Activated CD4-positive, alpha-beta T cell treated with anti-CD3 and anti-CD28 coated beads, Interleukin-2, amount 50 U/mL, for 16 hours (primary cell): ENCODE measurements around the gene PCMT1.
"Not testable (repeated sequence)": the region's sequence is repeated elsewhere in the genome, so short reads cannot be mapped to it uniquely, and the experiment has no call there.

Experiments
- DNase-seq: peaks from one replicate; pipeline ENCODE4 v3.0.0-alpha.2; 2020

The PCMT1 gene

DNA sequence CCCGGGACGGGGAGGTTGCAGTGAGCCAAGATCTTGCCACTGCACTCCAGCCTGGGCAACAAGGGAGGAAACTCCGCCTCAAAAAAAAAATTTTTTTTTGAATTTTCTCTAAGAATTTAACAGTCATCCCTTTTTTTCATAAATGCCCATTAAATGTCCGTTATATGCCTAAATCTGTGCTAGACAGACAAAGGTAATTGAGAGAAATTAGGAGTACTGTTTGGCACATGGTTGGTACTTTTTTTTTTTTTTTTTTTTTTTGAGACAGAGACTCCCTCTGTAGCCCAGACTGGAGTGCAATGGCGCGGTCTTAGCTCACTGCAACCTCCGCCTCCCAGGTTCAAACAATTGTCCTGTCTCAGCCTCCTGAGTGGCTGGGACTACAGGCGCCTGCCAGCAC, 1.7 kb downstream of the PCMT1 start:
- DNase-seq = no peak

DNA sequence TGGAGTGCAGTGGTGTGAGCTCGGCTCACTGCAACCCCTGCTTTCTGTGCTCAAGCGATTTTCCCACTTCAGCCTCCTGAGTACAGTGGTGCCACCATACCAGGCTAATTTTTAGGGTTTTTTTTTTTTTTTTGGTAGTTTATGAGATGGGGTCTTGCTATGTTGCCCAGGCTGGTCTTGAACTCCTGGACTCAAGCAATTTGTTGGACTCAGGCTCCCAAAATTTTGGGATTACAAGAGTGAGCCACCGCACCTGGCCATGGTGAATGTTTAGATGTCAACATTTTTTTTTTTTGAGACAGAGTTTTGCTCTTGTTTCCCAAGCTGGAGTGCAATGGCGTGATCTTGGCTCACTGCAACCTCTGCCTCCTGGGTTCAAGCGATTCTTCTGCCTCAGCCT, 2.4 kb downstream of the PCMT1 start:
- not testable (repeated sequence) for DNase-seq

DNA sequence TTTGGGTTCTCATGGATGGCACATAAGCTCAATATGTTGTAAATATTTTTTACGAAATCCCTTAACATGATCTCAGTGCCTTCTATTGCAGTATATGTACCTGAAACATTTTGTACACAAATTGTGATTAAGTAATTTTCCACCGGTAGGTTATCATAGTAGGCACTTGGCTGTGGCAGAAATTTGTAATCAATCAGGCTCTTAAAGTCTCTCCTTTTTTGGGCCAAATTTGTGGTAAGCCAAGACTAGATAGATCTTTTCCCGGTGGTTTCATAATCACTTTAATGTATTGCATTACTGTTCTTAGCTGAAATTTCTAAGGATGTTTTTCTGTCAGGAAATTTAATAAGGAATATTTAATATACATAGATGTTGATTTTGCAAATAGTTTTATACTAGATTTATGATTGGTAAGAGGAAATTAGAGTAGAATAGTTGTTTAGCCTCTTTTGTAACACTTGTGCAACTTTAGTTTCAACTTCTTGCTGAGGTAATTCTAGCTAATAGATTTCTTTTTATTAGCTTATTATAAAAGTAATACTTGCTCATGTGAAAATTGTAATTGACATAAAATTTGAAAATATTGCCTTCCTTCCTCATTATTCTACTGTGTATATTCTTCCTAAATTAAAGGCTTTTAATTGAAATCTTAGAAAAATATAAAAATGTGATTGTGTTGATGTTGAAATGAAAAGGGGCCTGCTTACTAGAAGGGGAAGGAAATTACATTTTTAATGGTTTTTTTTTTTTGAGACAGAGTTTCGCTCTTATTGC, 3.2 kb downstream of the PCMT1 start:
- DNase-seq = no peak

DNA sequence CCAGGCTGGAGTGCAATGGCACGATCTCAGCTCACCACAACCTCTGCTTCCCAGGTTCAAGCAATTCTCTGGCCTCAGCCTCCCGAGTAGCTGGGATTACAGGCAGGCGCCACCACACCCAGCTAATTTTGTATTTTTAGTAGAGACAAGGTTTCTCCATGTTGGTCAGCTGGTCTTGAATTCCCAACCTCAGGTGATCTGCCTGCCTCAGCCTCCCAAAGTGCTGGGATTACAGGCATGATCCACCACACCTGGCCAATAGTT, 3.8 kb downstream of the PCMT1 start:
- DNase-seq = not testable (repeated sequence)

DNA sequence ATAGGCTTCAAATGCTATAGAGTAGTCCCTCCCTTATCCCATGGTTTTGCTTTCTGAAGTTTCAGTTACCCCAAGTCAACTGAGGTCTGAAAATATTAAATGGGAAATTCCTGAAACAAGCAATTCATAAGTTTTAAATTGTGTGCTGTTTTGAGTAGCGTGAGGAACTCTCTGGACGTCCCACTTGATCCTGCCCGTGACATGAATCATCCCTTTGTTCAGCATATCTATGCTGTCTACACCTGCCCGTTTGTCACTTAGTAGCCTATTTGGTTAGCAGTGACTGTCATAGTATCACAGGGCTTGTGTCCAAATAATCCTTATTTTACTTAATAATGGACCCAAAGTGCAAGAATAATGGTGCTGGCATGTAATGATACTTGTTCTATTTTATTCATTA, 5.0 kb downstream of the PCMT1 start:
- DNase-seq = no peak

DNA sequence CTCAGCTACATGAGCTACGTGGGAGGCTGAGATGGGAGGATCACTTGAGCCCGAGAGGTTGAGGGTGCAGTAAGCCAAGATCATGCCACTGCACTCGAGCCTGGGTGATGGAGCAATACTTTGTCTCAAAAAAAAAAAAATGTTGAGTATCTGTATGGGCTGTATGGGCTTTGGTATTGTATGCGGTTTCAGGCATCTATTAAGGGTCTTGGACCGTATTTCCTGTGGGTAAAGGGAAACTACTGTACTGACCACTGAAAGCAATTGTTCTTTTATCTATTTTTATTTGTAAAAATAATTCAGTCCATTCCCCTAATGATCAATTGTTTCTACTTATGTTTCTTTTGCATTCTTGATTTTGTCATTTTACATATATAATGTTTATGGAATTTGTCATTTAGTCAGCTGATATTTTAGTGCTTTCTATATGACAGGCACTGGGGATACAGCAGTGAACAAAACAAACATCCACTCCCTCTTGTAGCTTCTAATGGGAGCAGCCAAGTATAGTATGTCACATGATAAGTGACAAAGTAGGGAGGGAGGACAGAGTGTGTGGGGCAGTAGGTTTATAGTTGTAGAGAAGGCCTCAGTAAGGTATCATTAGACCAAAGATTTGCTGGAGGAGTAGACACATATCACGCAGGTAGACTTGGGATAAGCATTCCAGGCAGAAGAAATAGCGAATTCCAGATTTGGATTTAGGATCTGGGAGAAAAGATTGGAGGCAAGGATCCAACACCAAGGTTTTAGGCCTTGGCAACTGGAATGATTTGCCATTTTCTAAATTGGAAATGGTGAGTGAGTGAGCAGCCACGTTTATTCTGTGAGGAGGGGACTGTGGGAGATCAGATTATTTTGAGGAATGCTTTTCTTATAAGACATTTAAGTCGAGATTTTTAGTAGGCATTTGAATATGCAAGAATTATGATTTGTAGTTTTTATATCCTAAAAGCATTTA, 6.0 kb downstream of the PCMT1 start:
- no peak for DNase-seq

DNA sequence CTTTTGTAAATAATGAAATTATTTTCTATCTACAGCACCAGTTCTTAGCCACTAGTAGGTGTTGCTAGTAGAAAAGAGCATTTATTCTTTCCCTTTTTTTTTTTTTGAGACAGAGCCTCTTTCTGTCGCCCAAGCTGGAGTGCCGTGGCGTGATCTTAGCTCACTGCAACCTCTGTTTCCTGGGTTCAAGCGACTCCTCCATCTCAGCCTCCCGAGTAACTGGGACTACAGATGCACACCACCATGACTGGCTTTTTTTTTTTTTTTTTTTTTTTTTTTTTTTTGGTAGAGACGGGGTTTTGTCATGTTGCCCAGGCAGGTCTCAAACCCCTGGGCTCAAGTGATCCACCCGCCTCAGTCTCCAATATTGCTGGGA, 6.7 kb downstream of the PCMT1 start:
- DNase-seq = no peak

DNA sequence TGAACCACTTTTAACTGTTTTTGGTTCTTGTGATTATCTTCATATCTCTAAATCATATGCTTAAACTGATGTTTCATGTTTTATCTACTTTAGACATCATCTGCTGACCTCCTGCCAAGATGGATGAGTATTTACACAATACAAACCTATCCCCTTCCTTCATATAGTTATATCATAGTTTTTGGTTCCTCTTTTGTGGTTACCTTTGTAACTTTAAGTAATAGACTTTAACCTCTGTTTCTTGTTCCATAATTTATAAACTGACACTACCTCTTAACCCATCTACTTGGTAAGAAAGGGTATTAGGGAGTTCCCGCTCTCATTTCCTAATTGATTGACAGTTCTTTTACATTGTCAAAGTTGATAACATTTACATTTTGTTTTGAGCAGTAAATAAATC, 11.9 kb downstream of the PCMT1 start:
- no peak for DNase-seq

DNA sequence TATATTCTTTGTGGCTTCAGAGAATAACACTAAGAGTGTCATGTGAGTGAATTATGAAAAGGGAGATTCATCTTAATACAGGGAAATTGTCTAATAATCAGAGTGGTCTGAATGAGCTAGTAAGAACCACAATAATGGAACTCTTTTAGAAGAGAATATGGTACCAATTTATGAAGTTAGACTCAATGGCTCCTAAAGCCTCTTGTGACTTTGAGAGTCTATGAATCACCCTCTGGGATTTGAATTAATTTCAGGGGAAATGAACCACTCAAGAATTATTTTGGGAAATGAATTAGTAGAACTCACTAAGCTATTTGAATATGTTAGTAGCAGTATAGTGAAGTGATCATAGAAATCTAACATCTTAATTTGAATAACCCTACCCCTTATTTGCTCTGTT, 14.3 kb downstream of the PCMT1 start:
- DNase-seq = no peak

DNA sequence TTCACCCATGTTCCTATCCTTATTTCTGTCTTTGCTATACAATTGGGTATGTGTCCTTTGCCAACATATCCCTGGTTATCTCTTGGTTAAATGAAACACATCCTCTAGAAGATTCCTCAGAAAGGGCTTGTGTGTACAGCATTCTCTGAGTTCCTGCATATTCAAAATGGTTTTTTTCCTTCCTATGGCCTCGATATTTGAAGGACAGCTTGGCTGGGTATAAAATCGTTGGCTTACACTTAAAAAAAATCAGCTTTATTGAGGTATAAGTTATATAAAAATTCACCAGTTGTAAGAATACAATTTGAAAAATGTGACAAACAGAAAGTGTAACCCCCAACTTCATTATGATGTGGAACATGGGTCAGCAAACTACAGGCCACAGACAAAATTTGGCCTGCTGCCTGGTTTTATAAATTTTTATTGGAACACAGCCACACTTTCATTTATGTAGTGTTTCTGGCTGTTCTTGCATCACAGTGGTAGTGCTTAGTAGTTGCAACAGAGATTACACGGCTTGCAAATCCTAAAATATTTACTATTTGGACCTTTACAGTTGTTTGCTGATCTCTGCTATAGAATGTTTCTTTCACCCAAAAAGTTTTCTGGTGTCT, 16.7 kb downstream of the PCMT1 start:
- no peak for DNase-seq

DNA sequence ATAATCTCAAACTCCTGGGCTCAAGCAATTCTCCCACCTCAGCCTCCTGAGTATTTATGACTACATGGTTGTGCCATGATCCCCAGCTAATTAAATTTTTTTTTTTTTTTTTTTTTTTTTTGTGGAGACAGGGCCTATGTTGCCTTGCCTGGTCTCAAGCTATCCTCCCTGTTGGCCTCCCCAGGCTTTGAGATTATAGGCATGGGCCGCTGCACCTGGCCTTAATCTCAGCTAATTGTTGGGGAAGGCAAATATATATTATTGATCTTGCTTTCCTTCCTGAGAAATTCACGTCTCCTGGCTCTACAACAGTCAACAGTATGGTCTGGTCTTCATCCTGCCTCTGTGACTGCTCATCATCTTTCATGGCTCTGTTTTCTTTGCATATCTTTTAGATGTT, 20.1 kb downstream of the PCMT1 start:
- no peak for DNase-seq

DNA sequence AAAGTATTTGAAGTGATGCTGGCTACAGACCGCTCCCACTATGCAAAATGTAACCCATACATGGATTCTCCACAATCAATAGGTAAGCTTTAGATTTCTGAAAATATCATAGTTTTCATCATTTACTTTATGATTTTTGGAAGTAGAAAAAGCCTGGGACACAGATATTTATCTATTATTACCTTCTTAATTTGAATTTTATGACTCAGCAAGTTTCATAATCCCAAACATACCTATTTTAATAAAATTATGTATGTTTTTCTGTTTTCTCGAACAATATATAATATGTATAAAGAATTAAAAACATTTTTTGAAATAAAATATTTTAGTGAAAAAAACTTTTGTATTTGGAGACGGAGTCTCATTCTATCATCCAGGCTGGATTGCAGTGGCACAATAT, 21.6 kb downstream of the PCMT1 start:
- DNase-seq = no peak

DNA sequence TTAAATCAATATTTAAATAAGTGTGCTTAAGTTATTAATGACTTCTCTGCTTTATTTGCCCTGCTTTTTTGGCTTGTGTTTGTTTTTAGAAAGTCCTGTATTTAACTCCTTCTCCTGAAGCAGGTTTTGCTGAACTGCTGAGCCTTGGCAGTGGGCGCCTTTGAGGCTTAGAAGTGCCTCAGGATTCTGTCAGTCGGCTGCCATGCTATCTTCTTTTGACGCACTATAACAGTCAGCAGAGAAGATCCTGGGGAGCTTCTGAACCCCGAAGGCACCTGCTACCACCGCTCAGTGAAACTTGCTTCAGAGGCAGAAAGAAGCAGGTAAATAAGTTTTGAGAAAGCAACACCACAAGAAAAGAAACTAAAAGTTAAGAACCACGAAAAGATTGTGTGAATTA, 22.4 kb downstream of the PCMT1 start:
- no peak for DNase-seq

DNA sequence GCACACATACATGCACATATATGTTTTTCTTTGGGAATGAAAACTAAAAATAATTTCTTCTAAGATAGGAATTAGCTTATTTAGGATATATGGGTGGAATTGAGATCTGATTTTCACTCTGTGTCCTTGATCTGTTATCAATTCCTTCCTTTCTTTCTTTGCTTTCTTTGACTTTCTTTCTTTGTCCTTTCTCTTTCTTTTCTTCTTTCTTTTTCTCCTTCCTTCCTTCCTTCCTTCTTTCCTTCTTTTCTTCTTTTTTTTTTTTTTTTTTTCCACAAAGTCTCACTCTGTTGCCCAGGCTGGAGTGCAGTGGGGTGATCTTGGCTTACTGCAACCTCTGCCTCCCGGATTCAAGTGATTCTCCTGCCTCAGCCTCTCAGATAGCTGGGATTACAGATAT, 28.1 kb downstream of the PCMT1 start:
- no peak for DNase-seq

DNA sequence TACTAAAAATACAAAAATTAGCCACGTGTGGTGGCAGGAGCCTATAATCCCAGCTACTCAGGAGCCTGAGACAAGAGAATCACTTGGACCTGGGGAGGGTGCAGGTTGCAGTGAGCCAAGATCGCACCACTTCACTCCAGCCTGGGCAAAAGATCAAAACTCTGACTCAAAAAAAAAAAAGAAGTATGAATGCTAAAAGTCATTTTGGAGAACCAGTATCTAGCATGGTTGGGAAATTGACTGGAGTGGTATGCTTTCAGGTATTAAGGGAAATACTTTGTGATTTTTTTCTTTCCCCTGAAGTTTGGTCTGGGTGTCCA, 30.1 kb downstream of the PCMT1 start:
- no peak for DNase-seq

DNA sequence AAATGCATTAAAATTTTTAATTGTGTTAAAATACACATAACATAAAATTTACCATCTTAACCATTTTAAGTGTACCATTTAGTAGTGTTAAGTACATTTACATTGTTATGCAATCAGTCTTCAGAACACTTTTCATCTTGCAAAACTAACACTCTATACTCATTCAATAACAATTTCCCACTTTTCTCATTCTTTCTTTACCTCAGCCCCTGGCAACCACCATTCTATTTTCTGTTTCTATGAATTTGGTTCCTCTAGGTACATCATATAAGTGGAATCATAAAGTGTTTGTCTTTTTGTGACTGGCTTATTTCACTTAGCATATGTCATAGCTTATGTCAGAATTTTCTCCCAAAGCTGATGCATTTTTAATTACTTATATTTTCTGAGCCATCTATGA, 32.2 kb downstream of the PCMT1 start:
- no peak for DNase-seq

DNA sequence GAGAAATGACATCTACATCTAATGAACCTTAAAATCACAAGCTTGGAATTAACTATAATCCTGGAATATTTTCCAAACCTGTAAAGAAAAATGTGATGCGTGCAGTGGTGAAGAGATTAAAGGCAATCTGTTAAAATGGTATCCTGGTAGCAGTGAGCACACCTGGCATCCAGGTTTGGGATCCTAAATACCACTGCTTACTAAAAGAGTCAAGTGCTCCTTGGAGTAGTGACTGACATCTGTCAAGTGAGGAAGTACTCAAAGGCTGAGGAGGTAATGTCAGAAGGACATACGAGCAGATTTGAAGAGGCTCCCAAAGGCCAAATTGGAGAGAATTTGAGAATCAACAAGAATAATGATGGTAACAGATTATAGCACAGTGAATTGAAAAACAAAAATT, 32.8 kb downstream of the PCMT1 start:
- DNase-seq = no peak

DNA sequence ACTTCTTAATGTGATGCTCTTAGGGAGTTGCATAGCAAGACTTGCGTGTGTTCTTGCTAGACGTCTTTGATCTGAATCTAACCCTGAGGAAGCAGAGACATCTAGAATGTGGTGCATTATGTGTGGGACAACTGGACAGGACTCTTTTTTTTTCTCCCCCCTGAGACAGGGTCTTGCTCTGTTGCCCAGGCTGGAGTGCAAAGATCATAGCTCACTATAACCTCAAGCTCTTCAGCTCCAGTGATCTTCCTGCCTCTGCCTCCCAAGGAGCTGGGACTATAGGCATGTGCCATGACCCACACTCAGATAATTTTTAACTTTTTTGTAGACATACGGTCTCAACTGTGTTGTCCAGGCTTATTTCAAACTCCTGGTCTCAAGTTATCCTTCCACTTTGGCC, 34.0 kb downstream of the PCMT1 start:
- DNase-seq = no peak

DNA sequence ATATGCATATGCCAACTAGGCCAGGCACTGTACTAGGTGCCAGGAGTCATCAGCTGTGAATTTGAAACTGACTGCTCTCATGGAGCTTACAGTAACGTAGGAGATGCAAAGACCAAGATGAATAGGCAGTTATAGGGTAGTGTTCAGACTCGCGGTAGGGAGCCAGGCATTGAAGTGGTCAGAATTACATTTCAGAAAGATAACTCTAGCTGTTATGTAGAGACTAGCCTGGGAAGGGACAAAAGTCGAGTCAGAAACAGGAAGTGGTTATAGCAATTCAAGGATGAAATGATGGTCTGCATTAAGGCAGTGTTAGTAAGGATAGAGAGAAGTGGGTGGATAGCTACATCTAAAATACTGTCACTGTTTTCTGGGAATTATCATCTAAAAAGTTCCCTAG, 56.6 kb downstream of the PCMT1 start:
- peak; percentile 17 for DNase-seq

DNA sequence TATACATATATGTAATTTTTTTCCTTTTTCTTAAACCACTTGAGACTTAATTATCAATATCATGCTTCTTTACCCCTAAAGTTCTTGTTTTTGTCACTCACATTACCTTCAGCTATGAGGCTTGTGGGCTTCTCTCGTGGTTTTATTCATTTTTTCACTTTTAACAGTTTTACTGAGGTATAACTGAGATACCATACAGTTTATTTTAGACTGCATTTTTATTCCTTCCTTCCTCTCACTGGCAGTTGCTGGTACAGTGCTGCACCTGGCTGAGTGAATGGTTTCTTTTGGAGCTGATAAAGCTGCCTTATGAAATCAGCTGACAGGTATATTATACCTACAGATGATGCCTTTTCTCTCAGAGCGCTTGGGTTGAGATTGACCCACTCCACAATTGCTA, 60.3 kb downstream of the PCMT1 start:
- DNase-seq = no peak

DNA sequence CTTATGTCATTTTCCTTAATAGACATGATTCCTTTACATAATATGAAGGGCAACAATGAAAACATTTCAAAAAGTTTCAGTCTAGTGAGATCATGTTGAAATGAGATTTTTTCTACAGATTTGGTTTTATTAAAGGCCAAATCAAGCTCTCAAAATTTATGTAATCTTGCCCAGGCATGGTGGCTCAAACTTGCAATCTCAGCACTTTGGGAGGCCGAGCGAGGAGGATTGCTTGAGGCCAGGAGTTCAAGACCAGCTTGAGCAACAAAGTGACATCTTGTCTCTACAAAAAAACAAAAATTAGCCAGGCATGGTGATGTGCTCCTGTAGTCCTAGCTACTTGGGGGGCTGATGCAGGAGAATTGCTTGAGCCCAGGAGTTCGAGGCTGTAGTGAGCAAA, 63.8 kb downstream of the PCMT1 start:
- DNase-seq = no peak

DNA sequence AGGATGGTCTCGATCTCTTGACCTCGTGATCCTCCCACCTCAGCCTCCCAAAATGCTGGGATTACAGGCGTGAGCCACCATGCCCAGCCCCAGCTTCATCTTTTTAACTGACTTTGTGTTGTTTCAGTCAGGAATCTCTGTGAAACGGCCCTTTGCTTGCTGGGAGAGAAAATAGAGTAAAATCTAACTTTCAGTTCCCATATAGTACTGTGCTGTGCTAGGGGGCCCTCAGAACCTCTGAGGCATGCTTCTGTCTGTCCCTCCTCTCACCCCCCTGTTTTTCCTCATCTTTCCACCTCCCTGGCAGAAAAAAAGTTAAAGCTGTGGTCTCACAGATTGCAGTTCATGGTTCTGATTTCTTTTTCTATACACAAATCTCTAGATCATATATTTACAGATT, 66.2 kb downstream of the PCMT1 start:
- no peak for DNase-seq

DNA sequence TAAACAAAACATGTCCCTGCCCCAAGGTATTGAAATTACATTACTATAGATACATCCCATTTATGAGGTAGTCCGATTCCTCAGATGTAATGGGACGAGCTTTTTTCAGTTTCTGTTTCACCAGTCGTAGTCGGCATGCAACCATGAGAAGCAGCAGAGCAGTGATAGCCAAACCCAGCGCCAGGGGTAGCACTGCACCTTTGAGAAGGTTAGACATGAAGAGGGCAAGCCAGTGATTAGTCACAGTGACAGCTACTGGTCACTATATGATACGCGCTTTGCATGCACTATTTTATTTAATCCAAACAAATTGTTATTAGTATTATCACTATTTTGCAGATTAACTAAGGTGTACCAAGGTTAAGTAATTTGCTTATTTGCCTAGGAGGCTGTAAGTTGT, 71.0 kb downstream of the PCMT1 start:
- DNase-seq = no peak

DNA sequence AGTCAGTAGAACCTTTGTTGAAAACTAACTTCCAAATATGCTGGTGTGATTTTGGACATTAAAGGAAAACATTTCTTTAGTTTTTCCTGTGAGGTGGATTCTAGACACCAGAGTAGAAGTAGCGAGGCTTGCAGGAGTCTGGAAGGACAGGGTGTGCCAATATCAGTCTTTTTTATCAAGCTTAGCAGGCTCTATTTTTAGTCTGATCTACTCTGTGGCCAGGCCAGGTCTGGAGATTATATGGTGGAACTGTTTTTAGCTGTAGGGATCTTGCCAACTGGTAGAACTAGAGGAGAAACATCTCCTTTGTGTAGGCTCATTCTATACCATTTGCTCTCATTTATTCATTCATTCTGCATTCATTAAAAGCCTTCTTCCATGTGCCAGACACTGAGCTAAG, 72.0 kb downstream of the PCMT1 start:
- no peak for DNase-seq
